HCT116 (cell line): ENCODE measurements around the gene RNF8.

Source experiments
- CEBPB ChIP-seq: IDR thresholded peaks from 2 replicates; pipeline ENCODE4 v1.6.1; 2012; ENCODE audit warnings: low read depth
- CTCF ChIP-seq, 3 experiments: fragments of 200-600 bp in 1 of 3; sonication (generic) in 1 of 3; IDR thresholded peaks in 2 of 3; conservative IDR thresholded peaks in 1 of 3; 2 replicates each; pipeline ENCODE4 v1.5.1; 2012 to 2017; ENCODE audit warnings: low read depth in 2 of 3, low read length in 2 of 3, antibody characterized with exemption in 1 of 3, borderline replicate concordance in 1 of 3, control low read depth in 1 of 3, mild to moderate bottlenecking in 1 of 3, mixed read lengths in 1 of 3, mixed run types in 1 of 3, moderate library complexity in 1 of 3; ENCODE audit not compliant: insufficient read depth in 1 of 3
- EZH2 ChIP-seq: fragments of 200-600 bp; sonication (generic); IDR thresholded peaks from 2 replicates; pipeline ENCODE4 v1.6.1; 2017; ENCODE audit warnings: antibody characterized with exemption, mixed run types
- EZH2phosphoT487 ChIP-seq: fragments of 200-600 bp; IDR thresholded peaks from 2 replicates; pipeline ENCODE4 v1.6.1; 2018; ENCODE audit warnings: antibody characterized with exemption, borderline replicate concordance
- POLR2A ChIP-seq: IDR thresholded peaks from 2 replicates; pipeline ENCODE4 v1.7.0; 2011; ENCODE audit warnings: borderline replicate concordance; ENCODE audit not compliant: insufficient read depth, insufficient read length; ENCODE audit errors: extremely low read depth
- TF ChIP-seq, protein P1 (sequence below): IDR thresholded peaks from 2 replicates; pipeline ENCODE4 v1.6.1; 2012; ENCODE audit warnings: low read depth

DNA sequence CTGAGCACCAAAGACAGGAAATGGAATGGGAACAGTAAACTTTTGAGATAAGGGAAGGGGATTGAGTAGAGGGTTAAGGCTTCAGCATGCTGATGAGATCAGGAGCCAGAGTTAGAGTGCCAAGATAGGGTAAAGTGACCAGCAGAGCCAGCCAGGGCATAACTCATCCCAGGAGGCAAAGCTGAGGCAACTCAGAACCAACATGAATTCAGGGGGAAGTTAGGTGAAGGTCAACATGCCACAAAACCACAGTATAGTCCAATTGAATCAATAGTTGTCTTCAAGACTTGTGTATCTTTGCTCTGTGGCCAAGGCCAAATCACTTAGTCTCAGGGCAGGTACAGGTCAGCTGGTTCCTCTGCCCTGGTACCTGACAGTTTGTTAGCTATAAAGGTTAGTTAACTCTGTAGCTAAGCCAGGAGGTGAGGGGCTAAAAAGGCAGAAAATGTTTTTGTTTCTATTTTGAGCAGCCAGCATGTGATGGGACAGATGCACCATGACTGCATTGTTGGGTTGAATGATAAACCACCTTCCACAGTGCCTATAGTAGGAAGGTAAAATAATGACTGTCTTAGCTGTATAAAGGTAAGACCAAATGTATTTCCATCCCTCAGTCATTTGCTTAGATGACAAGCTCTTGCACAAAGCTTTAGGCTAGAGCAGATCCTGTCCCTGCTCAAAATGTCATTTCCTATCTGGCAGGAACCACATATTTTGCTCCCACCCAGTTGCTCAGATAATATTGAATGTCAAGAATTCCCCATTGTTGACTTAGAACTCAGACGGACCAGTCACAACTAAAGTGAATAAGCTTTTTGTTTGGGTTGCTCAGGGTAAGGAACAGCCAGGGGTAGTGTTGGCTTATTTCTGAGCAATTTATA lies 15.8 kb downstream of the RNF8 start:
- TF ChIP-seq POLR2A (no peak), CTCF (IDR thresholded peaks at IDR 0.05 in 2 of 3, conservative IDR thresholded peaks at IDR 0.05 in 1 of 3; ENCODE audit: borderline replicate concordance in 1 of 3, insufficient read depth in 1 of 3, low read depth in 2 of 3, low read length in 2 of 3) (no peak), CEBPB (no peak), EZH2phosphoT487 (no peak), EZH2 (no peak)
- TF ChIP-seq, protein P1, sequence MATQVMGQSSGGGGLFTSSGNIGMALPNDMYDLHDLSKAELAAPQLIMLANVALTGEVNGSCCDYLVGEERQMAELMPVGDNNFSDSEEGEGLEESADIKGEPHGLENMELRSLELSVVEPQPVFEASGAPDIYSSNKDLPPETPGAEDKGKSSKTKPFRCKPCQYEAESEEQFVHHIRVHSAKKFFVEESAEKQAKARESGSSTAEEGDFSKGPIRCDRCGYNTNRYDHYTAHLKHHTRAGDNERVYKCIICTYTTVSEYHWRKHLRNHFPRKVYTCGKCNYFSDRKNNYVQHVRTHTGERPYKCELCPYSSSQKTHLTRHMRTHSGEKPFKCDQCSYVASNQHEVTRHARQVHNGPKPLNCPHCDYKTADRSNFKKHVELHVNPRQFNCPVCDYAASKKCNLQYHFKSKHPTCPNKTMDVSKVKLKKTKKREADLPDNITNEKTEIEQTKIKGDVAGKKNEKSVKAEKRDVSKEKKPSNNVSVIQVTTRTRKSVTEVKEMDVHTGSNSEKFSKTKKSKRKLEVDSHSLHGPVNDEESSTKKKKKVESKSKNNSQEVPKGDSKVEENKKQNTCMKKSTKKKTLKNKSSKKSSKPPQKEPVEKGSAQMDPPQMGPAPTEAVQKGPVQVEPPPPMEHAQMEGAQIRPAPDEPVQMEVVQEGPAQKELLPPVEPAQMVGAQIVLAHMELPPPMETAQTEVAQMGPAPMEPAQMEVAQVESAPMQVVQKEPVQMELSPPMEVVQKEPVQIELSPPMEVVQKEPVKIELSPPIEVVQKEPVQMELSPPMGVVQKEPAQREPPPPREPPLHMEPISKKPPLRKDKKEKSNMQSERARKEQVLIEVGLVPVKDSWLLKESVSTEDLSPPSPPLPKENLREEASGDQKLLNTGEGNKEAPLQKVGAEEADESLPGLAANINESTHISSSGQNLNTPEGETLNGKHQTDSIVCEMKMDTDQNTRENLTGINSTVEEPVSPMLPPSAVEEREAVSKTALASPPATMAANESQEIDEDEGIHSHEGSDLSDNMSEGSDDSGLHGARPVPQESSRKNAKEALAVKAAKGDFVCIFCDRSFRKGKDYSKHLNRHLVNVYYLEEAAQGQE, result no peak
